ENCODE results near the gene BOK.

Gene BOK

GRCh38 chr2:241607162-241607885 is 48.8 kb downstream of the BOK start:
- TF ChIP-seq YY1 (IDR thresholded peaks at IDR 0.05; ENCODE audit: insufficient read depth, insufficient read length) (no peak), ZNF274 (IDR thresholded peaks at IDR 0.05; ENCODE audit: low read depth, low read length) (no peak), SUZ12 (IDR thresholded peaks at IDR 0.05; ENCODE audit: extremely low read depth, insufficient read depth, insufficient read length) (no peak)
- no peak for DNase-seq (ENCODE audit: low read depth, low spot score)
- no peak overlapping the region for H3K9ac ChIP-seq (ENCODE audit: insufficient read length, low read depth)
- H3K9me3 ChIP-seq (ENCODE audit: insufficient read depth, low read length) = no peaks in the 10 kb centered on the region
- H3K4me1 ChIP-seq (ENCODE audit: insufficient read depth, insufficient read length) = peaks cover 3% of the 10 kb centered on the region
- H3K4me3 ChIP-seq (ENCODE audit: insufficient read length, low read depth) = no peak overlapping the region
- peaks cover 59% of the 10 kb centered on the region for H3K36me3 ChIP-seq (ENCODE audit: insufficient read depth, insufficient read length, low read length)
- H3K27me3 ChIP-seq (ENCODE audit: insufficient read depth, insufficient read length) = no peaks in the 10 kb centered on the region

- TF ChIP-seq YY1 (IDR thresholded peaks at IDR 0.05; ENCODE audit: insufficient read depth, insufficient read length) = no peak
- TF ChIP-seq SUZ12 (IDR thresholded peaks at IDR 0.05; ENCODE audit: extremely low read depth, insufficient read depth, insufficient read length) = no peak
- TF ChIP-seq ZNF274 (IDR thresholded peaks at IDR 0.05; ENCODE audit: low read depth, low read length) = no peak
- no peaks in the 10 kb centered on the region for H3K27me3 ChIP-seq (ENCODE audit: insufficient read depth, insufficient read length)
- H3K4me1 ChIP-seq (ENCODE audit: insufficient read depth, insufficient read length) = peaks cover 3% of the 10 kb centered on the region
- no peak overlapping the region for H3K4me3 ChIP-seq (ENCODE audit: insufficient read length, low read depth)
- no peak for DNase-seq (ENCODE audit: low read depth, low spot score)
- peak overlapping the region; percentile 37 for H3K9ac ChIP-seq (ENCODE audit: insufficient read length, low read depth)
- peaks cover 55% of the 10 kb centered on the region for H3K36me3 ChIP-seq (ENCODE audit: insufficient read depth, insufficient read length, low read length)
- no peaks in the 10 kb centered on the region for H3K9me3 ChIP-seq (ENCODE audit: insufficient read depth, low read length)
These were observed 50.3 kb downstream of the BOK start for GRCh38 chr2:241608881-241609280.

GRCh38 chr2:241609859-241610793 is 51.6 kb downstream of the BOK start:
- Histone ChIP-seq H3K4me1 (ENCODE audit: insufficient read depth, insufficient read length) (peaks cover 3% of the 10 kb centered on the region), H3K27me3 (ENCODE audit: insufficient read depth, insufficient read length) (no peaks in the 10 kb centered on the region), H3K4me3 (ENCODE audit: insufficient read length, low read depth) (peak overlapping the region; percentile 66), H3K9me3 (ENCODE audit: insufficient read depth, low read length) (no peaks in the 10 kb centered on the region), H3K9ac (ENCODE audit: insufficient read length, low read depth) (peak overlapping the region; percentile 90), H3K36me3 (ENCODE audit: insufficient read depth, insufficient read length, low read length) (peaks cover 51% of the 10 kb centered on the region)
- TF ChIP-seq SUZ12 (IDR thresholded peaks at IDR 0.05; ENCODE audit: extremely low read depth, insufficient read depth, insufficient read length) = no peak
- no peak for TF ChIP-seq YY1 (IDR thresholded peaks at IDR 0.05; ENCODE audit: insufficient read depth, insufficient read length)
- no peak for TF ChIP-seq ZNF274 (IDR thresholded peaks at IDR 0.05; ENCODE audit: low read depth, low read length)
- DNase-seq (ENCODE audit: low read depth, low spot score) = peak; percentile 91

GRCh38 chr2:241611062-241611461 is 52.5 kb downstream of the BOK start:
- no peak for TF ChIP-seq SUZ12 (IDR thresholded peaks at IDR 0.05; ENCODE audit: extremely low read depth, insufficient read depth, insufficient read length)
- TF ChIP-seq YY1 (IDR thresholded peaks at IDR 0.05; ENCODE audit: insufficient read depth, insufficient read length) = no peak
- TF ChIP-seq ZNF274 (IDR thresholded peaks at IDR 0.05; ENCODE audit: low read depth, low read length) = no peak
- Histone ChIP-seq H3K36me3 (ENCODE audit: insufficient read depth, insufficient read length, low read length) (peaks cover 44% of the 10 kb centered on the region), H3K4me1 (ENCODE audit: insufficient read depth, insufficient read length) (peaks cover 3% of the 10 kb centered on the region), H3K4me3 (ENCODE audit: insufficient read length, low read depth) (peak overlapping the region; percentile 52), H3K27me3 (ENCODE audit: insufficient read depth, insufficient read length) (no peaks in the 10 kb centered on the region), H3K9me3 (ENCODE audit: insufficient read depth, low read length) (no peaks in the 10 kb centered on the region), H3K9ac (ENCODE audit: insufficient read length, low read depth) (peak overlapping the region; percentile 77)
- no peak for DNase-seq (ENCODE audit: low read depth, low spot score)

GRCh38 chr2:241612156-241613016 is 53.8 kb downstream of the BOK start:
- Histone ChIP-seq H3K9ac (ENCODE audit: insufficient read length, low read depth) (no peak overlapping the region), H3K36me3 (ENCODE audit: insufficient read depth, insufficient read length, low read length) (peaks cover 41% of the 10 kb centered on the region), H3K9me3 (ENCODE audit: insufficient read depth, low read length) (no peaks in the 10 kb centered on the region), H3K27me3 (ENCODE audit: insufficient read depth, insufficient read length) (no peaks in the 10 kb centered on the region), H3K4me3 (ENCODE audit: insufficient read length, low read depth) (no peak overlapping the region), H3K4me1 (ENCODE audit: insufficient read depth, insufficient read length) (peaks cover 3% of the 10 kb centered on the region)
- no peak for TF ChIP-seq YY1 (IDR thresholded peaks at IDR 0.05; ENCODE audit: insufficient read depth, insufficient read length)
- TF ChIP-seq SUZ12 (IDR thresholded peaks at IDR 0.05; ENCODE audit: extremely low read depth, insufficient read depth, insufficient read length) = no peak
- TF ChIP-seq ZNF274 (IDR thresholded peaks at IDR 0.05; ENCODE audit: low read depth, low read length) = no peak
- no peak for DNase-seq (ENCODE audit: low read depth, low spot score)

- DNase-seq (ENCODE audit: low read depth, low spot score) = no peak
- no peaks in the 10 kb centered on the region for H3K9me3 ChIP-seq (ENCODE audit: insufficient read depth, low read length)
- peaks cover 3% of the 10 kb centered on the region for H3K4me1 ChIP-seq (ENCODE audit: insufficient read depth, insufficient read length)
- no peaks in the 10 kb centered on the region for H3K27me3 ChIP-seq (ENCODE audit: insufficient read depth, insufficient read length)
- no peak overlapping the region for H3K9ac ChIP-seq (ENCODE audit: insufficient read length, low read depth)
- no peak overlapping the region for H3K4me3 ChIP-seq (ENCODE audit: insufficient read length, low read depth)
- H3K36me3 ChIP-seq (ENCODE audit: insufficient read depth, insufficient read length, low read length) = peaks cover 40% of the 10 kb centered on the region
- no peak for TF ChIP-seq YY1 (IDR thresholded peaks at IDR 0.05; ENCODE audit: insufficient read depth, insufficient read length)
- TF ChIP-seq ZNF274 (IDR thresholded peaks at IDR 0.05; ENCODE audit: low read depth, low read length) = no peak
- TF ChIP-seq SUZ12 (IDR thresholded peaks at IDR 0.05; ENCODE audit: extremely low read depth, insufficient read depth, insufficient read length) = no peak
These were observed 54.7 kb downstream of the BOK start for GRCh38 chr2:241613017-241613780.
